HEK293 (cell line): ENCODE measurements around the gene CTPS2.

Experiments
- CTCF ChIA-PET: fragments of 350-600 bp; formaldehyde crosslinking; extraction: SDS; loops from one replicate; lab custom pipeline; 2021; ENCODE audit warnings: antibody characterized with exemption; lab: Yijun Ruan, JAX
- POLR2A ChIA-PET: fragments of 300-600 bp; formaldehyde crosslinking; extraction: SDS; loops from one replicate; lab custom pipeline; 2020; ENCODE audit warnings: antibody characterized with exemption, inconsistent platforms; lab: Yijun Ruan, JAX
- H3K27ac ChIP-seq: fragments of 200-500 bp; sonication (Bioruptor generic); 2 replicates; pipeline ENCODE4 v1.5.1; 2014; ENCODE audit warnings: low read depth, low read length, control low read depth, inconsistent platforms; ENCODE audit errors: extremely low read depth
- H3K36me3 ChIP-seq, 2 experiments: fragments of 200-500 bp in 1 of 2; sonication (Bioruptor generic) in 1 of 2; 1 replicate in 1 of 2; 2 replicates in 1 of 2; pipeline ENCODE4 v1.5.1; 2014 to 2017; ENCODE audit warnings: inconsistent platforms in 2 of 2, low read length in 2 of 2; ENCODE audit not compliant: control insufficient read depth in 2 of 2, insufficient read depth in 1 of 2
- H3K4me1 ChIP-seq: fragments of 200-500 bp; sonication (Bioruptor generic); 2 replicates; pipeline ENCODE4 v1.5.1; 2014; ENCODE audit warnings: mild to moderate bottlenecking, low read length, inconsistent platforms; ENCODE audit not compliant: control insufficient read depth, insufficient read depth
- H3K4me3 ChIP-seq: 2 replicates; pipeline ENCODE4 v1.5.1; 2011; ENCODE audit warnings: low read depth, mild to moderate bottlenecking, control low read depth, low read length, moderate library complexity
- H3K9me3 ChIP-seq: fragments of 200-500 bp; sonication (Bioruptor generic); 2 replicates; pipeline ENCODE4 v1.5.1; 2014; ENCODE audit warnings: low read depth, low read length, inconsistent platforms; ENCODE audit not compliant: control insufficient read depth, insufficient read depth
- ELK4 ChIP-seq: IDR thresholded peaks from 2 replicates; pipeline ENCODE4 v1.6.1; 2011; ENCODE audit warnings: mild to moderate bottlenecking, low read depth, low read length, borderline replicate concordance
- GLI2 ChIP-seq: fragments of 450-650 bp; formaldehyde crosslinking; IDR thresholded peaks from 2 replicates; pipeline ENCODE4; 2017; ENCODE audit warnings: missing biosample characterization, missing genetic modification characterization, low read depth, borderline replicate concordance
- GLIS2 ChIP-seq: fragments of 450-650 bp; formaldehyde crosslinking; IDR thresholded peaks from 2 replicates; pipeline ENCODE4 v1.5.1; 2016; ENCODE audit warnings: missing biosample characterization, missing genetic modification characterization
- IKZF3 ChIP-seq: fragments of 450-650 bp; IDR thresholded peaks from 2 replicates; pipeline ENCODE4 v1.5.0; 2018; ENCODE audit warnings: missing biosample characterization, mild to moderate bottlenecking, missing genetic modification characterization, moderate library complexity
- MYNN ChIP-seq: fragments of 450-650 bp; formaldehyde crosslinking; IDR thresholded peaks from 2 replicates; pipeline ENCODE4 v1.5.1; 2016; ENCODE audit warnings: missing biosample characterization, missing genetic modification characterization, borderline replicate concordance
- SALL2 ChIP-seq: fragments of 450-650 bp; formaldehyde crosslinking; IDR thresholded peaks from 2 replicates; pipeline ENCODE4 v1.5.0; 2017; ENCODE audit warnings: missing biosample characterization, mild to moderate bottlenecking, missing genetic modification characterization, borderline replicate concordance
- ZBTB1 ChIP-seq: fragments of 450-650 bp; formaldehyde crosslinking; IDR thresholded peaks from 2 replicates; pipeline ENCODE4 v1.5.1; 2016; ENCODE audit warnings: missing biosample characterization, missing genetic modification characterization
- ZBTB17 ChIP-seq: fragments of 450-650 bp; formaldehyde crosslinking; IDR thresholded peaks from 2 replicates; pipeline ENCODE4 v1.5.1; 2016; ENCODE audit warnings: missing biosample characterization, missing genetic modification characterization
- ZBTB8A ChIP-seq: fragments of 450-650 bp; formaldehyde crosslinking; IDR thresholded peaks from 2 replicates; pipeline ENCODE4 v1.5.1; 2016; ENCODE audit warnings: missing biosample characterization, missing genetic modification characterization
- ZNF140 ChIP-seq: fragments of 450-650 bp; formaldehyde crosslinking; IDR thresholded peaks from 2 replicates; pipeline ENCODE4 v1.5.1; 2016; ENCODE audit warnings: missing biosample characterization, missing genetic modification characterization
- ZNF239 ChIP-seq: fragments of 450-650 bp; formaldehyde crosslinking; IDR thresholded peaks from 2 replicates; pipeline ENCODE4 v1.5.1; 2016; ENCODE audit warnings: missing biosample characterization, missing genetic modification characterization
- ZNF24 ChIP-seq: fragments of 450-650 bp; formaldehyde crosslinking; IDR thresholded peaks from 2 replicates; pipeline ENCODE4 v1.5.1; 2016; ENCODE audit warnings: missing biosample characterization, missing genetic modification characterization
- ZNF311 ChIP-seq: fragments of 450-650 bp; formaldehyde crosslinking; IDR thresholded peaks from 2 replicates; pipeline ENCODE4 v1.5.1; 2017; ENCODE audit warnings: missing biosample characterization, missing genetic modification characterization, borderline replicate concordance
- ZNF394 ChIP-seq: fragments of 450-650 bp; formaldehyde crosslinking; IDR thresholded peaks from 2 replicates; pipeline ENCODE4 v1.5.1; 2016; ENCODE audit warnings: missing biosample characterization, missing genetic modification characterization, mild to moderate bottlenecking, moderate library complexity, borderline replicate concordance
- ZNF473 ChIP-seq: fragments of 450-650 bp; formaldehyde crosslinking; IDR thresholded peaks from 2 replicates; pipeline ENCODE4 v1.5.1; 2017; ENCODE audit warnings: missing biosample characterization, missing genetic modification characterization
- ZNF48 ChIP-seq: fragments of 450-650 bp; formaldehyde crosslinking; IDR thresholded peaks from 2 replicates; pipeline ENCODE4 v1.5.1; 2016; ENCODE audit warnings: missing biosample characterization, missing genetic modification characterization
- ZNF529 ChIP-seq: fragments of 450-650 bp; formaldehyde crosslinking; IDR thresholded peaks from 2 replicates; pipeline ENCODE4 v1.5.1; 2017; ENCODE audit warnings: missing genetic modification characterization, missing biosample characterization; ENCODE audit not compliant: insufficient replicate concordance
- ZNF555 ChIP-seq: fragments of 450-650 bp; formaldehyde crosslinking; conservative IDR thresholded peaks from 2 replicates; pipeline ENCODE4 v1.5.1; 2017; ENCODE audit warnings: missing biosample characterization, mild to moderate bottlenecking, missing genetic modification characterization, inconsistent platforms
- ZNF626 ChIP-seq: fragments of 450-650 bp; sonication (Bioruptor Pico); formaldehyde crosslinking; IDR thresholded peaks from 2 replicates; pipeline ENCODE4 v1.5.1; 2018; ENCODE audit warnings: missing biosample characterization, missing genetic modification characterization, inconsistent platforms
- ZNF792 ChIP-seq: fragments of 450-650 bp; formaldehyde crosslinking; IDR thresholded peaks from 2 replicates; pipeline ENCODE4 v1.5.1; 2016; ENCODE audit warnings: missing biosample characterization, missing genetic modification characterization
- ZSCAN30 ChIP-seq: fragments of 450-650 bp; IDR thresholded peaks from 2 replicates; pipeline ENCODE4 v1.5.1; 2018; ENCODE audit warnings: missing biosample characterization, mild to moderate bottlenecking, missing genetic modification characterization, moderate library complexity
- TF ChIP-seq, protein P1 (sequence below): fragments of 450-650 bp; formaldehyde crosslinking; IDR thresholded peaks from 2 replicates; pipeline ENCODE4 v1.5.1; 2016; ENCODE audit warnings: missing biosample characterization, missing genetic modification characterization, borderline replicate concordance
- TF ChIP-seq, protein P2 (sequence below): fragments of 450-650 bp; formaldehyde crosslinking; IDR thresholded peaks from 2 replicates; pipeline ENCODE4 v1.5.1; 2017; ENCODE audit warnings: missing biosample characterization, missing genetic modification characterization
- TF ChIP-seq, protein P3 (sequence below): fragments of 450-650 bp; formaldehyde crosslinking; IDR thresholded peaks from 2 replicates; pipeline ENCODE4 v1.5.1; 2016; ENCODE audit warnings: missing biosample characterization, missing genetic modification characterization
- TF ChIP-seq, protein P4 (sequence below): fragments of 450-650 bp; formaldehyde crosslinking; IDR thresholded peaks from 2 replicates; pipeline ENCODE4 v1.5.1; 2016; ENCODE audit warnings: missing biosample characterization, missing genetic modification characterization

Gene CTPS2

GRCh38 chrX:16639966-16640365 is 72.5 kb downstream of the CTPS2 start:
- peaks cover 3 to 4% of the 10 kb centered on the region in 2 experiments; a peak in 2 of 3 replicates for H3K36me3 ChIP-seq
- no peaks in the 10 kb centered on the region for H3K4me1 ChIP-seq
- H3K4me3 ChIP-seq: no peak overlapping the region
- H3K9me3 ChIP-seq: no peaks in the 10 kb centered on the region
- H3K27ac ChIP-seq: no peak overlapping the region
- TF ChIP-seq ZNF529 (tag by site-specific recombination) (no peak), ZNF555 (tag by site-specific recombination) (no peak), ZNF140 (tag by site-specific recombination) (no peak), MYNN (tag by site-specific recombination) (no peak), GLI2 (no peak), ZBTB1 (tag by site-specific recombination) (no peak), ZNF311 (tag by site-specific recombination) (no peak), ZNF24 (no peak), ZNF239 (tag by site-specific recombination) (no peak), IKZF3 (no peak), ZNF394 (tag by site-specific recombination) (no peak)
- TF ChIP-seq, protein P1, sequence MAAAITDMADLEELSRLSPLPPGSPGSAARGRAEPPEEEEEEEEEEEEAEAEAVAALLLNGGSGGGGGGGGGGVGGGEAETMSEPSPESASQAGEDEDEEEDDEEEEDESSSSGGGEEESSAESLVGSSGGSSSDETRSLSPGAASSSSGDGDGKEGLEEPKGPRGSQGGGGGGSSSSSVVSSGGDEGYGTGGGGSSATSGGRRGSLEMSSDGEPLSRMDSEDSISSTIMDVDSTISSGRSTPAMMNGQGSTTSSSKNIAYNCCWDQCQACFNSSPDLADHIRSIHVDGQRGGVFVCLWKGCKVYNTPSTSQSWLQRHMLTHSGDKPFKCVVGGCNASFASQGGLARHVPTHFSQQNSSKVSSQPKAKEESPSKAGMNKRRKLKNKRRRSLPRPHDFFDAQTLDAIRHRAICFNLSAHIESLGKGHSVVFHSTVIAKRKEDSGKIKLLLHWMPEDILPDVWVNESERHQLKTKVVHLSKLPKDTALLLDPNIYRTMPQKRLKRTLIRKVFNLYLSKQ (tag by site-specific recombination): no peak
- TF ChIP-seq, protein P2, sequence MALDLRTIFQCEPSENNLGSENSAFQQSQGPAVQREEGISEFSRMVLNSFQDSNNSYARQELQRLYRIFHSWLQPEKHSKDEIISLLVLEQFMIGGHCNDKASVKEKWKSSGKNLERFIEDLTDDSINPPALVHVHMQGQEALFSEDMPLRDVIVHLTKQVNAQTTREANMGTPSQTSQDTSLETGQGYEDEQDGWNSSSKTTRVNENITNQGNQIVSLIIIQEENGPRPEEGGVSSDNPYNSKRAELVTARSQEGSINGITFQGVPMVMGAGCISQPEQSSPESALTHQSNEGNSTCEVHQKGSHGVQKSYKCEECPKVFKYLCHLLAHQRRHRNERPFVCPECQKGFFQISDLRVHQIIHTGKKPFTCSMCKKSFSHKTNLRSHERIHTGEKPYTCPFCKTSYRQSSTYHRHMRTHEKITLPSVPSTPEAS (tag by site-specific recombination): no peak
- TF ChIP-seq, protein P3, sequence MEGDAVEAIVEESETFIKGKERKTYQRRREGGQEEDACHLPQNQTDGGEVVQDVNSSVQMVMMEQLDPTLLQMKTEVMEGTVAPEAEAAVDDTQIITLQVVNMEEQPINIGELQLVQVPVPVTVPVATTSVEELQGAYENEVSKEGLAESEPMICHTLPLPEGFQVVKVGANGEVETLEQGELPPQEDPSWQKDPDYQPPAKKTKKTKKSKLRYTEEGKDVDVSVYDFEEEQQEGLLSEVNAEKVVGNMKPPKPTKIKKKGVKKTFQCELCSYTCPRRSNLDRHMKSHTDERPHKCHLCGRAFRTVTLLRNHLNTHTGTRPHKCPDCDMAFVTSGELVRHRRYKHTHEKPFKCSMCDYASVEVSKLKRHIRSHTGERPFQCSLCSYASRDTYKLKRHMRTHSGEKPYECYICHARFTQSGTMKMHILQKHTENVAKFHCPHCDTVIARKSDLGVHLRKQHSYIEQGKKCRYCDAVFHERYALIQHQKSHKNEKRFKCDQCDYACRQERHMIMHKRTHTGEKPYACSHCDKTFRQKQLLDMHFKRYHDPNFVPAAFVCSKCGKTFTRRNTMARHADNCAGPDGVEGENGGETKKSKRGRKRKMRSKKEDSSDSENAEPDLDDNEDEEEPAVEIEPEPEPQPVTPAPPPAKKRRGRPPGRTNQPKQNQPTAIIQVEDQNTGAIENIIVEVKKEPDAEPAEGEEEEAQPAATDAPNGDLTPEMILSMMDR (tag by site-specific recombination): no peak
- TF ChIP-seq, all 188 proteins: peak for 0
- ChIA-PET POLR2A (no interaction called here), CTCF (no interaction called here)

- Histone ChIP-seq H3K9me3 (no peaks in the 10 kb centered on the region), H3K4me3 (no peak overlapping the region), H3K36me3 (peaks cover 3 to 4% of the 10 kb centered on the region in 2 experiments; a peak in 2 of 3 replicates), H3K4me1 (no peaks in the 10 kb centered on the region), H3K27ac (no peak overlapping the region)
- CTCF ChIA-PET: no interaction called here
- POLR2A ChIA-PET: interaction anchor here (0.6 kb wide), 1 partner anchor 111 kb away, joined by 4 read pairs; no protein-coding TSS in a partner anchor
- TF ChIP-seq ZSCAN30 (tag by site-specific recombination) (no peak), ZNF792 (no peak), SALL2 (tag by site-specific recombination) (no peak), ELK4 (no peak), ZNF48 (tag by site-specific recombination) (no peak), GLIS2 (tag by site-specific recombination) (no peak), ZBTB17 (tag by site-specific recombination) (no peak), ZNF626 (tag by site-specific recombination) (no peak), ZNF473 (tag by site-specific recombination) (no peak), ZBTB8A (tag by site-specific recombination) (no peak)
- TF ChIP-seq, protein P4, sequence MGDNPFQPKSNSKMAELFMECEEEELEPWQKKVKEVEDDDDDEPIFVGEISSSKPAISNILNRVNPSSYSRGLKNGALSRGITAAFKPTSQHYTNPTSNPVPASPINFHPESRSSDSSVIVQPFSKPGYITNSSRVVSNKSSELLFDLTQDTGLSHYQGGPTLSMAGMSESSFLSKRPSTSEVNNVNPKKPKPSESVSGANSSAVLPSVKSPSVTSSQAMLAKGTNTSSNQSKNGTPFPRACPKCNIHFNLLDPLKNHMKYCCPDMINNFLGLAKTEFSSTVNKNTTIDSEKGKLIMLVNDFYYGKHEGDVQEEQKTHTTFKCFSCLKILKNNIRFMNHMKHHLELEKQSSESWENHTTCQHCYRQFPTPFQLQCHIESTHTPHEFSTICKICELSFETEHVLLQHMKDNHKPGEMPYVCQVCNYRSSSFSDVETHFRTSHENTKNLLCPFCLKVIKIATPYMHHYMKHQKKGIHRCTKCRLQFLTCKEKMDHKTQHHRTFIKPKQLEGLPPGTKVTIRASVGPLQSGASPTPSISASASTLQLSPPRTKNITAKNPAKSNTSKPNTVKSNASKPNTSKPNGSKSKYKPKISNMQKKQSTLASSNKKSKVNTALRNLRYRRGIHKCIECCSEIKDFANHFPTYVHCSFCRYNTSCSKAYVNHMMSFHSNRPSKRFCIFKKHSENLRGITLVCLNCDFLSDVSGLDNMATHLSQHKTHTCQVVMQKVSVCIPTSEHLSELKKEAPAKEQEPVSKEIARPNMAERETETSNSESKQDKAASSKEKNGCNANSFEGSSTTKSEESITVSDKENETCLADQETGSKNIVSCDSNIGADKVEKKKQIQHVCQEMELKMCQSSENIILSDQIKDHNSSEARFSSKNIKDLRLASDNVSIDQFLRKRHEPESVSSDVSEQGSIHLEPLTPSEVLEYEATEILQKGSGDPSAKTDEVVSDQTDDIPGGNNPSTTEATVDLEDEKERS: no peak
Measured at GRCh38 chrX:16638533-16638932, 73.9 kb downstream of the CTPS2 start.
